Peyer's patch (tissue), 4 donors: ENCODE data around the gene TCF7L2.

Source experiments
- POLR2A ChIP-seq, 2 donors: fragments of 450-650 bp; IDR thresholded peaks; one replicate each; pipeline ENCODE4 v1.5.1; 2017; ENCODE audit warnings: antibody characterized with exemption in 2 of 2, mild to moderate bottlenecking in 2 of 2, moderate library complexity in 2 of 2
- TF ChIP-seq, protein P1 (sequence below), 6 experiments: fragments of 450-650 bp in 4 of 6; fragments of 200-600 bp in 2 of 6; sonication (generic) in 1 of 6; IDR thresholded peaks; one replicate each; pipeline ENCODE4 v1.5.1; 2017 to 2019; ENCODE audit warnings: antibody characterized with exemption in 6 of 6, mild to moderate bottlenecking in 3 of 6, moderate library complexity in 1 of 6

DNA sequence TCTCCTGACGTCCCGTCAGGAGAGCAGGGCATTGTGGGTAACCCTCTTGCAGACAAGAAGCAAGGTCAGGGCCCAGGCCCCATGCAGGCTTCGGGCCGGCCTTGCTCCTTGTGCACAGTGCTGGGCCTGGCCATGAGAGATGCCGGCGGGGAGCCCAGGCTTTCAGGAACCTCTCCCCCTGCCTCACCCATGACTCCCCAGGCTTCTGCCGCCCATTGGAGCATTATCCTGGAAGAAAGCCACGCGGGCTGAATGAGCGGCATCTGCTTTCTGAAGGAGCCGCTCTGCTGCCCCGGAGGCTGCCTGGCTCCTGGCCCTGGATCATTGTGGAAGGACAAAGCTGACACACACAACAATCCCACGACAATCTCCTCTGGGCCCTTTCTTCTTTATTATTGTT, 233.5 kb downstream of the TCF7L2 start:
- TF ChIP-seq, protein P1, sequence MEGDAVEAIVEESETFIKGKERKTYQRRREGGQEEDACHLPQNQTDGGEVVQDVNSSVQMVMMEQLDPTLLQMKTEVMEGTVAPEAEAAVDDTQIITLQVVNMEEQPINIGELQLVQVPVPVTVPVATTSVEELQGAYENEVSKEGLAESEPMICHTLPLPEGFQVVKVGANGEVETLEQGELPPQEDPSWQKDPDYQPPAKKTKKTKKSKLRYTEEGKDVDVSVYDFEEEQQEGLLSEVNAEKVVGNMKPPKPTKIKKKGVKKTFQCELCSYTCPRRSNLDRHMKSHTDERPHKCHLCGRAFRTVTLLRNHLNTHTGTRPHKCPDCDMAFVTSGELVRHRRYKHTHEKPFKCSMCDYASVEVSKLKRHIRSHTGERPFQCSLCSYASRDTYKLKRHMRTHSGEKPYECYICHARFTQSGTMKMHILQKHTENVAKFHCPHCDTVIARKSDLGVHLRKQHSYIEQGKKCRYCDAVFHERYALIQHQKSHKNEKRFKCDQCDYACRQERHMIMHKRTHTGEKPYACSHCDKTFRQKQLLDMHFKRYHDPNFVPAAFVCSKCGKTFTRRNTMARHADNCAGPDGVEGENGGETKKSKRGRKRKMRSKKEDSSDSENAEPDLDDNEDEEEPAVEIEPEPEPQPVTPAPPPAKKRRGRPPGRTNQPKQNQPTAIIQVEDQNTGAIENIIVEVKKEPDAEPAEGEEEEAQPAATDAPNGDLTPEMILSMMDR (IDR thresholded peaks at IDR 0.05): no peak
- TF ChIP-seq POLR2A (IDR thresholded peaks at IDR 0.05): no peak
